Measurements from ENCODE around the gene ENPP7.

ENPP7 gene

DNA sequence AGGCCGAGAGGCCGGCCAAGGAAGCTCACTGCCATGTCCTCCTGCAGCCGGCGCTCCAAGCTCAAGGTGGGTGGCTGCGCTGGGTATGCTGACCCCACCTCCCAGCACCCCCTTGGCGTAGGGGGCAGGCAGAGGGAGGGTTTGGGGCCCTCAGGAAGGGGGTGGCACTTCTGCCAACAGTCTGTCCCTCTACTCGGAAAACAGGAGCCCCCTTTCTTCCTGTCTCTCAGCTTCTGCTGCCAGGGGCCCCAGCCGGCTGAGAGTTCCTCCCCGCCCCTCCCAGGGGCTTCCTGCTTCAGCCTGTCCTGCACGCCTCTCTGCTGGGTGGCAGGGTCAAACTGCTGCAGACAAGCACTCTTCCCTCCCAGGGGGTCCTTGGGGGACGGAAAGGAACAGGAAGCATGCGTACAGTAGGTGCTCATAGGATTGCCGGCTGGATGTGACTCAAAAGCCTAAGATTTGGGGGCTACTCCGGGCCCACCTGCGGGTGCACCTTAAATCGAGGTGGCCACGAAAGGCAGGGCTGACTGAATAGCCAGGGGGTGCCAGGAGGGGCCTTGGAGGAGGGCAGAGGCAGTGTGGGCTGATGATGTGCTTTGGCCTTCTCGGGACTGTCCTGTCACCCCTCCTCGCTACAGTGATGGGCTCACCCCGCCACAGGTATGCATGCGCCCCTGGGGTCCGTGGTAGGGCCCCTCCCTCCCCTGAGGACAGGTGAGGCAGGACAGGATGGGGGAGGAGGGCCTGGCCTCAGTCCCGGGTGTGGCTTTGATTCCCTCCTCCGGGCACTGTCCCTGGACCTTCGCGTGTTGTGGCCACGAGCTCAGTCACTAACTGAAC lies 51.2 kb downstream of the ENPP7 start:
- no peak for DNase-seq
- Histone ChIP-seq H3K36me3 (ENCODE audit: insufficient read depth, low read length) (peaks cover 76% of the 10 kb centered on the region), H3K4me1 (ENCODE audit: insufficient read depth, low read length) (peaks cover 30% of the 10 kb centered on the region), H3K9me3 (ENCODE audit: insufficient read depth, low read length, severe bottlenecking) (no peaks in the 10 kb centered on the region), H3K27me3 (ENCODE audit: insufficient read depth, low read length, poor library complexity) (no peaks in the 10 kb centered on the region), H3K79me2 (ENCODE audit: insufficient read depth, low read length) (peaks cover 45% of the 10 kb centered on the region), H3K4me2 (ENCODE audit: insufficient read depth, low read length) (no peak overlapping the region), H3K9ac (ENCODE audit: low read depth, low read length) (no peak overlapping the region), H3K27ac (ENCODE audit: low read length) (no peak overlapping the region), H2AFZ (ENCODE audit: low read depth, low read length) (no peak overlapping the region), H3K4me3 (ENCODE audit: low read depth in 1 of 2, low read length in 2 of 2) (no peak overlapping the region), H4K20me1 (ENCODE audit: insufficient read depth, low read length) (peaks cover 75% of the 10 kb centered on the region)
- ATAC-seq (ENCODE audit: insufficient read depth, low read depth) = no peak
- no peak for TF ChIP-seq CTCF (IDR thresholded peaks at IDR 0.05; ENCODE audit: borderline replicate concordance, extremely low read depth, low read length, poor library complexity, severe bottlenecking)
- TF ChIP-seq EZH2 (IDR thresholded peaks at IDR 0.05; ENCODE audit: borderline replicate concordance, low read depth, low read length, severe bottlenecking) = no peak

DNA sequence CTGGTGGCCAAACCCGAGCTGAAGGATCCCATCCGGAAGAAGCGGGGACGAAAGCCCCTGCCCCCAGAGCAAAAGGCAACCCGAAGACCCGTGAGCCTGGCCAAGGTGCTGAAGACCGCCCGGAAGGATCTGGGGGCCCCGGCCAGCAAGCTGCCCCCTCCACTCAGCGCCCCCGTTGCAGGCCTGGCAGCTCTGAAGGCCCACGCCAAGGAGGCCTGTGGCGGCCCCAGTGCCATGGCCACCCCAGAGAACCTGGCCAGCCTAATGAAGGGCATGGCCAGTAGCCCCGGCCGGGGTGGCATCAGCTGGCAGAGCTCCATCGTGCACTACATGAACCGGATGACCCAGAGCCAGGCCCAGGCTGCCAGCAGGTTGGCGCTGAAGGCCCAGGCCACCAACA lies 53.1 kb downstream of the ENPP7 start:
- Histone ChIP-seq H3K27me3 (ENCODE audit: insufficient read depth, low read length, poor library complexity) (no peaks in the 10 kb centered on the region), H3K4me3 (ENCODE audit: low read depth in 1 of 2, low read length in 2 of 2) (no peak overlapping the region), H3K27ac (ENCODE audit: low read length) (no peak overlapping the region), H3K79me2 (ENCODE audit: insufficient read depth, low read length) (peaks cover 36% of the 10 kb centered on the region), H4K20me1 (ENCODE audit: insufficient read depth, low read length) (peaks cover 79% of the 10 kb centered on the region), H3K4me1 (ENCODE audit: insufficient read depth, low read length) (peaks cover 21% of the 10 kb centered on the region), H3K9ac (ENCODE audit: low read depth, low read length) (no peak overlapping the region), H3K4me2 (ENCODE audit: insufficient read depth, low read length) (no peak overlapping the region), H2AFZ (ENCODE audit: low read depth, low read length) (no peak overlapping the region), H3K9me3 (ENCODE audit: insufficient read depth, low read length, severe bottlenecking) (no peaks in the 10 kb centered on the region), H3K36me3 (ENCODE audit: insufficient read depth, low read length) (peaks cover 75% of the 10 kb centered on the region)
- no peak for ATAC-seq (ENCODE audit: insufficient read depth, low read depth)
- no peak for DNase-seq
- TF ChIP-seq CTCF (IDR thresholded peaks at IDR 0.05; ENCODE audit: borderline replicate concordance, extremely low read depth, low read length, poor library complexity, severe bottlenecking) = no peak
- no peak for TF ChIP-seq EZH2 (IDR thresholded peaks at IDR 0.05; ENCODE audit: borderline replicate concordance, low read depth, low read length, severe bottlenecking)

GRCh38 chr17:79784353-79785016 lies 53.7 kb downstream of the ENPP7 start:
- peaks cover 69% of the 10 kb centered on the region for H3K36me3 ChIP-seq (ENCODE audit: insufficient read depth, low read length)

More at GRCh38 chr17:79784353-79785016, 53.7 kb downstream of the ENPP7 start:
- Histone ChIP-seq H3K9ac (ENCODE audit: low read depth, low read length) (no peak overlapping the region), H3K9me3 (ENCODE audit: insufficient read depth, low read length, severe bottlenecking) (no peaks in the 10 kb centered on the region), H4K20me1 (ENCODE audit: insufficient read depth, low read length) (peaks cover 73% of the 10 kb centered on the region), H3K79me2 (ENCODE audit: insufficient read depth, low read length) (peaks cover 30% of the 10 kb centered on the region), H2AFZ (ENCODE audit: low read depth, low read length) (no peak overlapping the region), H3K4me1 (ENCODE audit: insufficient read depth, low read length) (peaks cover 15% of the 10 kb centered on the region), H3K4me2 (ENCODE audit: insufficient read depth, low read length) (no peak overlapping the region), H3K27me3 (ENCODE audit: insufficient read depth, low read length, poor library complexity) (no peaks in the 10 kb centered on the region), H3K27ac (ENCODE audit: low read length) (no peak overlapping the region), H3K4me3 (ENCODE audit: low read depth in 1 of 2, low read length in 2 of 2) (no peak overlapping the region)
- no peak for ATAC-seq (ENCODE audit: insufficient read depth, low read depth)
- no peak for TF ChIP-seq EZH2 (IDR thresholded peaks at IDR 0.05; ENCODE audit: borderline replicate concordance, low read depth, low read length, severe bottlenecking)
- no peak for TF ChIP-seq CTCF (IDR thresholded peaks at IDR 0.05; ENCODE audit: borderline replicate concordance, extremely low read depth, low read length, poor library complexity, severe bottlenecking)
- DNase-seq = no peak
